Esophagus muscularis mucosa (tissue), 3 donors: ENCODE results near the gene NDUFB1.

Experiments used
- CTCF ChIP-seq, 3 experiments: fragments of 200-600 bp in 2 of 3; fragments of 450-650 bp in 1 of 3; sonication (generic) in 2 of 3; IDR thresholded peaks; one replicate each; pipeline ENCODE4 v1.5.1; 2017 to 2019; ENCODE audit warnings: antibody characterized with exemption in 3 of 3, mild to moderate bottlenecking in 2 of 3, moderate library complexity in 1 of 3
- POLR2A ChIP-seq: fragments of 450-650 bp; IDR thresholded peaks from one replicate; pipeline ENCODE4 v1.6.1; 2017; ENCODE audit warnings: antibody characterized with exemption, moderate library complexity, mild to moderate bottlenecking, low read depth
- POLR2AphosphoS5 ChIP-seq, 2 donors: sonication (generic); formaldehyde crosslinking; IDR thresholded peaks; one replicate each; pipeline ENCODE4 v1.6.1; 2017; ENCODE audit warnings: antibody characterized with exemption in 2 of 2

- TF ChIP-seq CTCF (IDR thresholded peaks at IDR 0.05), result no peak
- no peak for TF ChIP-seq POLR2AphosphoS5 (IDR thresholded peaks at IDR 0.05)
- TF ChIP-seq POLR2A, result no peak
Measured at GRCh38 chr14:92121207-92121669, 268 bp downstream of the NDUFB1 start.
